Colon (tissue), 2 donors: ENCODE measurements around the gene ATCAY.
"Not testable (repeated sequence)": the region's sequence is repeated elsewhere in the genome, so short reads cannot be mapped to it uniquely, and the experiment has no call there.

Experiments
- FAIRE-seq: peaks from 2 replicates; lab custom pipeline; 2012; peaks lifted over from hg19 to GRCh38; lab: Jason Lieb, UNC
- donor health status: control.
- donor health status: control.

ATCAY gene

GRCh38 chr19:3855320-3855719, 25.2 kb upstream of the ATCAY start:
- FAIRE-seq, result no peak

GRCh38 chr19:3857449-3858003, 23.0 kb upstream of the ATCAY start:
- no peak for FAIRE-seq

- no peak for FAIRE-seq
Observed at GRCh38 chr19:3860499-3860898, 20.0 kb upstream of the ATCAY start.

GRCh38 chr19:3862826-3863500, 17.5 kb upstream of the ATCAY start:
- no peak for FAIRE-seq

- no peak for FAIRE-seq
Observed at GRCh38 chr19:3863648-3864047, 16.8 kb upstream of the ATCAY start.

- no peak for FAIRE-seq
Observed at GRCh38 chr19:3866910-3867638, 13.4 kb upstream of the ATCAY start.

- FAIRE-seq, result no peak
Observed at GRCh38 chr19:3867971-3868769, 12.3 kb upstream of the ATCAY start.

GRCh38 chr19:3868770-3869456, 11.6 kb upstream of the ATCAY start, which contains the start of gene ZFR2:
TSS of gene ZFR2 (minus strand) at chr19:3869038. CDS start at chr19:3869017, 21 bp downstream.
- no peak for FAIRE-seq

GRCh38 chr19:3873151-3873550, 7.3 kb upstream of the ATCAY start:
- no peak for FAIRE-seq

- FAIRE-seq, result not testable (repeated sequence)
Observed at GRCh38 chr19:3874695-3875094, 5.8 kb upstream of the ATCAY start.

GRCh38 chr19:3879656-3880055, 829 bp upstream of the ATCAY start:
- no peak for FAIRE-seq

GRCh38 chr19:3881272-3882040, 971 bp downstream of the ATCAY start:
- no peak for FAIRE-seq

- FAIRE-seq, result no peak
Observed at GRCh38 chr19:3882041-3882384, 1.5 kb downstream of the ATCAY start.

- FAIRE-seq, result no peak
Observed at GRCh38 chr19:3890591-3890990, 10.1 kb downstream of the ATCAY start.

GRCh38 chr19:3893509-3894179, 13.2 kb downstream of the ATCAY start:
- FAIRE-seq, result no peak

- not testable (repeated sequence) for FAIRE-seq
Observed at GRCh38 chr19:3894959-3895358, 14.5 kb downstream of the ATCAY start.

GRCh38 chr19:3895788-3896187, 15.3 kb downstream of the ATCAY start:
- FAIRE-seq, result no peak

GRCh38 chr19:3897936-3898335, 17.5 kb downstream of the ATCAY start:
- FAIRE-seq, result no peak

- no peak for FAIRE-seq
Observed at GRCh38 chr19:3898426-3898825, 17.9 kb downstream of the ATCAY start.

- FAIRE-seq, result no peak
Observed at GRCh38 chr19:3899531-3900294, 19.2 kb downstream of the ATCAY start.
